Tibial nerve (tissue), 4 donors: ENCODE data around the gene SPATS2L. TPM values are rescaled to one million over a fixed set of nuclear protein-coding genes. Genes with fewer than 3 reads are reported as not detected.

Experiments
- DNase-seq, 2 donors: peaks; one replicate each; pipeline ENCODE4 v3.0.0-alpha.2; 2019; ENCODE audit warnings: low spot score in 2 of 2
- H3K27ac ChIP-seq, 4 donors: fragments of 200-600 bp; sonication (generic) in 3 of 4; one replicate each; pipeline ENCODE4 v1.5.1; 2017 to 2019; ENCODE audit warnings: mild to moderate bottlenecking in 1 of 4
- H3K27me3 ChIP-seq, 2 donors: fragments of 200-600 bp; sonication (generic) in 1 of 2; one replicate each; pipeline versions ENCODE4 v1.5.1 to v1.6.0; 2017 to 2019
- H3K36me3 ChIP-seq, 3 donors: fragments of 200-600 bp; sonication (generic); one replicate each; pipeline ENCODE4 v1.5.1; 2018 to 2019
- H3K4me1 ChIP-seq, 4 donors: fragments of 200-600 bp; sonication (generic) in 3 of 4; one replicate each; pipeline ENCODE4 v1.5.1; 2017 to 2019
- H3K4me3 ChIP-seq, 4 donors: fragments of 200-600 bp; sonication (generic) in 3 of 4; one replicate each; pipeline ENCODE4 v1.5.1; 2017 to 2019; ENCODE audit warnings: mild to moderate bottlenecking in 1 of 4, moderate library complexity in 1 of 4
- H3K9me3 ChIP-seq, 4 donors: fragments of 200-600 bp; sonication (generic) in 3 of 4; one replicate each; pipeline ENCODE4 v1.5.1; 2017 to 2019
- EP300 ChIP-seq, 2 donors: sonication (generic); formaldehyde crosslinking; IDR thresholded peaks; one replicate each; pipeline ENCODE4 v1.6.1; 2017; ENCODE audit warnings: antibody characterized with exemption in 2 of 2, mild to moderate bottlenecking in 1 of 2
- POLR2A ChIP-seq, 2 donors: fragments of 450-650 bp; IDR thresholded peaks; one replicate each; pipeline ENCODE4 v1.6.1; 2017; ENCODE audit warnings: antibody characterized with exemption in 2 of 2, mild to moderate bottlenecking in 2 of 2, moderate library complexity in 2 of 2
- WGBS, 2 donors: methylation state at CpG; one replicate each; pipeline ENCODE4 v1.1.5; 2018; 5-methylcytosine and 5-hydroxymethylcytosine counted together
- total RNA-seq, 4 donors: library from RNA; depleted of rRNA; stranded (reverse); fragments of >200 nt; gene quantifications; one replicate each; pipeline ENCODE4 v1.1.0, GENCODE V29; 2016
- TF ChIP-seq, protein P1 (sequence below), 5 experiments: fragments of 200-600 bp in 3 of 5; fragments of 450-650 bp in 2 of 5; sonication (generic) in 3 of 5; IDR thresholded peaks; one replicate each; pipeline ENCODE4 v1.5.1; 2016 to 2019; ENCODE audit warnings: antibody characterized with exemption in 5 of 5, mild to moderate bottlenecking in 3 of 5, moderate library complexity in 2 of 5

Gene SPATS2L
- total RNA-seq, 4 donors from 2014 or later: 50.9 to 74.1 (median 57.2) TPM

DNA sequence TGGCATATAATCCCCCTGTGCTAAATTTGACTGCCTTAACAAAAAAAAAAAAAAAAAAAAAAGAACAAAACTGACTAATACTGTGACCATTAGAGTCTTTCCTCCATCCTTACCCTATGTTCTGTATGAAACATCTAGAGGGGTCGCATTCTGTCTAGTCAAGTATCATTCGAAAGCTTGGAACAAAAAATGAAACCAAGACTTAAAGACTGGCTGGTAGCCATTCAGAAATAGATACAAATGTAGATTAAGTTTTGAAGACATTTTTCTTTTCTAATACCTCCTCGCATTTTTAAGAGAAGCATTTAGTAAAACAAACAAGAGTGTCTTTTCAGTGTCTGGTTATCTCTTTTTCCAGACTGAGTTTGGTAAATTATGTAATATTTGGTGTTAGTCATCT lies 66.7 kb downstream of the SPATS2L start:
- 82 to 86% methylated on average over 3 of the region's 3 CpGs for WGBS, 2 donors
- peaks cover 2 to 47% (median 10%) of the 10 kb centered on the region in 4 donors for H3K4me1 ChIP-seq
- TF ChIP-seq EP300 (IDR thresholded peaks at IDR 0.05) (no peak), POLR2A (IDR thresholded peaks at IDR 0.05) (no peak)
- TF ChIP-seq, protein P1, sequence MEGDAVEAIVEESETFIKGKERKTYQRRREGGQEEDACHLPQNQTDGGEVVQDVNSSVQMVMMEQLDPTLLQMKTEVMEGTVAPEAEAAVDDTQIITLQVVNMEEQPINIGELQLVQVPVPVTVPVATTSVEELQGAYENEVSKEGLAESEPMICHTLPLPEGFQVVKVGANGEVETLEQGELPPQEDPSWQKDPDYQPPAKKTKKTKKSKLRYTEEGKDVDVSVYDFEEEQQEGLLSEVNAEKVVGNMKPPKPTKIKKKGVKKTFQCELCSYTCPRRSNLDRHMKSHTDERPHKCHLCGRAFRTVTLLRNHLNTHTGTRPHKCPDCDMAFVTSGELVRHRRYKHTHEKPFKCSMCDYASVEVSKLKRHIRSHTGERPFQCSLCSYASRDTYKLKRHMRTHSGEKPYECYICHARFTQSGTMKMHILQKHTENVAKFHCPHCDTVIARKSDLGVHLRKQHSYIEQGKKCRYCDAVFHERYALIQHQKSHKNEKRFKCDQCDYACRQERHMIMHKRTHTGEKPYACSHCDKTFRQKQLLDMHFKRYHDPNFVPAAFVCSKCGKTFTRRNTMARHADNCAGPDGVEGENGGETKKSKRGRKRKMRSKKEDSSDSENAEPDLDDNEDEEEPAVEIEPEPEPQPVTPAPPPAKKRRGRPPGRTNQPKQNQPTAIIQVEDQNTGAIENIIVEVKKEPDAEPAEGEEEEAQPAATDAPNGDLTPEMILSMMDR (IDR thresholded peaks at IDR 0.05): no peak
- H3K4me3 ChIP-seq: no peak overlapping the region
- H3K27ac ChIP-seq: peak overlapping the region in 1 of 4 donors; percentile 52
- peaks cover 0 to 4% (median 0%) of the 10 kb centered on the region in 3 donors for H3K36me3 ChIP-seq
- no peaks in the 10 kb centered on the region for H3K27me3 ChIP-seq
- H3K9me3 ChIP-seq: no peaks in the 10 kb centered on the region
- no peak for DNase-seq

DNA sequence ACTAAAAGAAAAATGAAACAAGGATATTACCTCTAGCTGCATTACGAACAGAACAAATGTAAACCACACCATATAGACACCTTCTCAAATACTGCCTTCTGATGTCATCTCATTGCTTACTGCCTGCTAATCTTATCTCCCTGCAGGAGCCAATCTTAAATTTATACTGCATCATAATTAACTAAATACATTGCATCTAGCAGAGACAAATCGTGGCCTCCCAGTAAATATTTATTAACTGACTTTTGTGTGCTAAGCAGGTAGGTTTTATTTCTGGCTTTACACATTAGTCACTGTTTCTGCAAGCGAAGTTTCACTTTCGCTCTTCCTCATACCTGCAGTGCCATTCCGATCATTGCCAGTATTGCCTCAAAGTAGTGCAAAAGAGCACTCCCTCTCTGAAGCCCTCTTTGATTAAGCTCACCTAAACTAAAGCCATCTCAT lies 67.5 kb downstream of the SPATS2L start:
- Histone ChIP-seq H3K27ac (peak overlapping the region in 1 of 4 donors; percentile 52), H3K9me3 (no peaks in the 10 kb centered on the region), H3K36me3 (peaks cover 0 to 4% (median 0%) of the 10 kb centered on the region in 3 donors), H3K4me3 (no peak overlapping the region), H3K4me1 (peaks cover 4 to 53% (median 17%) of the 10 kb centered on the region in 4 donors), H3K27me3 (no peaks in the 10 kb centered on the region)
- 63 to 73% methylated on average over 5 of the region's 5 CpGs for WGBS, 2 donors
- DNase-seq: no peak
- TF ChIP-seq, protein P1 (IDR thresholded peaks at IDR 0.05): no peak
- no peak for TF ChIP-seq POLR2A (IDR thresholded peaks at IDR 0.05)
- no peak for TF ChIP-seq EP300 (IDR thresholded peaks at IDR 0.05)

DNA sequence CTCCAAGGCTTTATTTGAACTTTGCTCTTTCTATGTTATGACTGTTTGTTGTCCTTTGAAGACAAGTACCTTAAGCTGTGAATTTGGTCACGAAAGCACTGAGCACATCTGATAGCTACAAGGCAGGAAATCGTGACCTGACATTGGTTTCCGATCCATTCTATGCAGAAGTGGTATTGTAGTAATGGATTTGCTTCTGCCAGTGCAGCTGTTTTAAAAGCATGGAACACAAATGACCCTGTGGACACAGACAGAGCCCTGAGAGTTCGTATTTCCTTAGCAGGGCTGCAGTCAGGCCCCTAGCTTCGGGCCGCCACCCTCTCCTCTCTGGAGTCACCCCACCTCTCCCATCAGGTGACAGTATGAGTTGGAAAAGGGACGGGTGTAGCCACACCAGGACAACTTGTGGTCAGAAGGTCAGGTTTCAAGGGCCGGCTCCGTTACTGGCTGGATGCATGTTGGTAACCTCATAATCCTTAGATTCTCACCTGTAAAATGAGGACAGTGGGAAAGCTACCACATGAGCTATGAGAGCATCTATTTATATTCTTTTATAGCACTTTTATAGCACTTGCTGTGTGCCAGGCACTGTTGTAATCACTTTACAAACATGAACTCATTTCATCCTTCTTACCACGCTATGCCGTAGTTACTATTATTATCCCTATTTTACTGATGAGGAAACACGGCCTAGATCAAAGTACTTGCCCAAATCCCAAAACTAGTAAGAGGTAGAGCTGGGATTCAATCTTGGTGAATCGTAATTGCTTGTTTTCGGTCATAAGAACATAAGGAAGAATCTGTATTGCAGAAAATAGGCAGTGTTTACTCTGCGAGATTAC lies 70.2 kb downstream of the SPATS2L start:
- H3K36me3 ChIP-seq: peaks cover 0 to 4% (median 0%) of the 10 kb centered on the region in 3 donors
- no peak overlapping the region for H3K4me3 ChIP-seq
- WGBS, 2 donors: 81 to 84% methylated on average over 15 of the region's 15 CpGs
- H3K27ac ChIP-seq: peak overlapping the region in 3 of 4 donors; percentile 76 to 89 (median 82)
- peaks cover 4 to 72% (median 31%) of the 10 kb centered on the region in 4 donors for H3K4me1 ChIP-seq
- H3K27me3 ChIP-seq: no peaks in the 10 kb centered on the region
- H3K9me3 ChIP-seq: no peaks in the 10 kb centered on the region
- TF ChIP-seq, protein P1 (IDR thresholded peaks at IDR 0.05): no peak
- TF ChIP-seq POLR2A (IDR thresholded peaks at IDR 0.05): no peak
- peak in 1 of 2 donors; percentile 52 for TF ChIP-seq EP300 (IDR thresholded peaks at IDR 0.05)
- no peak for DNase-seq

DNA sequence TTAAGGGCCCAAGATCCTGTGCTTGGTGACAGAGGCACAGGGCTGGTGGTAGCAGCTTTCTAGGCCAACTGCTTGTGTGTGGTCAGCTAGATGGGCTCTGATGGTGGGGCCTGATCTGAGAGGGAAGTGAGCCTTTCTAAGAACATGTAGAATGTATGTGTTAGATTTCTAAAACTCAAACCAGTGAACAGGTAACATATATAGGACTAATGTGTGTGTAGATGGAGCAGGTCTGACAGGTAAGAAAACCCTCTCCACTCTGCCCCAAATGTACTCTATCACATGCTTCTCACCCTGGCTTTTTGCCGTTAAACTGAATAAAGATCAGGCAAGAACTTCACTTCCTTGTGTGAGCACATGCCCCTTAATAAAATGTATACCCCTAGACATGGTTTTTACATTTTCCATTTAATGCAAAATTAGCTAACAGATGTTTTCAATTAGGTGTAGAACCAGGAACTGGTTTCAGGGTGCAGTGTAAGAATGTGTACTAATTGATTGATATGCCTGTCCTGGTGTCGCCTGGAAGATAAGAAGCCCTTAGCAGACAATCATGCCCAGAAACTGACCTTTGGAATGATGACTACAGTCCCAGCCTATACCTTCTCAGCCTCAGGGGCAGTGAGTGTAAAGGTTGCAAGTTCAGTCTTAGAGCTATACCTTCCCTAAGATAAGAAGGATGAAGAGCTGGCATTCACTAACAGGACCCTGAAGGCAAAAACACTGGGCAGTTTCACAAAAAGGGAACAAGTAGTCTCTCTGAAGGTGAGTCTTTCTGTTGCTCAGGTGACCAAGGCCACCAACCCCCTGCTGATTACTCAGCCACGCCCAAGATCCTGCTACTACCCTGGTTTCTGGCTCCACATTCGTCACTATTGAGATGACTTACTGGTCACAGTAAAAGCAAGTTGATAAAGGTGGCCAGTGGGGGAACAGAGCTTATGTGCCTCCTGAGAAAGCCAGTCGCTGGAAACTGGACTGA lies 71.2 kb downstream of the SPATS2L start:
- DNase-seq: no peak
- H3K4me3 ChIP-seq: no peak overlapping the region
- TF ChIP-seq EP300 (IDR thresholded peaks at IDR 0.05): no peak
- TF ChIP-seq POLR2A (IDR thresholded peaks at IDR 0.05): no peak
- peak overlapping the region in 3 of 4 donors; percentile 76 to 89 (median 82) for H3K27ac ChIP-seq
- no peaks in the 10 kb centered on the region for H3K9me3 ChIP-seq
- peaks cover 4 to 81% (median 31%) of the 10 kb centered on the region in 4 donors for H3K4me1 ChIP-seq
- WGBS, 2 donors: 59 to 70% methylated on average over 5 of the region's 5 CpGs
- H3K27me3 ChIP-seq: no peaks in the 10 kb centered on the region
- H3K36me3 ChIP-seq: no peaks in the 10 kb centered on the region

DNA sequence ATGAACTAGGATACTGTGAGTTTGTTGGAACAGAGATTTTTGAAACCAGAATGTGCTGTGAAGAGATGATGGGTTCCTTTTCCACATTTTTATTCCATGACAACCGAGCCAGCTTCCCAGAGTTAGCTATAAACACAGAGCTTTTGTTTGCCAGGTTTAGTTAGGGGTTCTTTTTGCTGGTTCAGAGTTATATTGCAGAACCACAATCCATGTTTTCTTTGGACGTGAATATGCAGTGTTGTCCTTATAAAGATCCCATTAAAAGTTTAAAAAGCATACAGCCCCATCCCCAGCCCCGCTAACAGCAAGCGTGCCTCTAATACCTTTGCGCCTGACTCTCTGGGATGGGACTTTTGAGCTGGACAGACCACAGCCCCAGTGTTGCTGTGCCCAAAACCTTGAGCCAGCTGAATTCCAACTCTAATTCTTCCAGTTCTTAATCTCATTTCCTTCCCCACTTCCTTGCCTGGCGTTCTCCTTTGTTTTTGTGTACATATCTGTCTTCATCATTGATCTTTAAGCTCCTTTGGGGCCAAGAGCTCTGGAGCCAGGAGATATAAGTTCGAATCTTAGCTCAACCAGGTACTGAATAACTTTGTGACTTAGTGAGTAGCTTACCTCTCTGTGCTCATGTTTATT lies 72.3 kb downstream of the SPATS2L start:
- Histone ChIP-seq H3K36me3 (no peaks in the 10 kb centered on the region), H3K27ac (peak overlapping the region in 3 of 4 donors; percentile 76 to 89 (median 82)), H3K4me1 (peaks cover 4 to 86% (median 34%) of the 10 kb centered on the region in 4 donors), H3K4me3 (peak overlapping the region in 2 of 4 donors; percentile 4 to 10), H3K27me3 (no peaks in the 10 kb centered on the region), H3K9me3 (no peaks in the 10 kb centered on the region)
- 20 to 21% methylated on average over 7 of the region's 7 CpGs for WGBS, 2 donors
- TF ChIP-seq, protein P1 (IDR thresholded peaks at IDR 0.05): no peak
- TF ChIP-seq EP300 (IDR thresholded peaks at IDR 0.05) (peak in 1 of 2 donors; percentile 20), POLR2A (IDR thresholded peaks at IDR 0.05) (no peak)
- no peak for DNase-seq
